ENCODE results near the gene BMPR2.
"Not testable (repeated sequence)": the region's sequence is repeated elsewhere in the genome, so short reads cannot be mapped to it uniquely, and the experiment has no call there.

The BMPR2 gene

DNA sequence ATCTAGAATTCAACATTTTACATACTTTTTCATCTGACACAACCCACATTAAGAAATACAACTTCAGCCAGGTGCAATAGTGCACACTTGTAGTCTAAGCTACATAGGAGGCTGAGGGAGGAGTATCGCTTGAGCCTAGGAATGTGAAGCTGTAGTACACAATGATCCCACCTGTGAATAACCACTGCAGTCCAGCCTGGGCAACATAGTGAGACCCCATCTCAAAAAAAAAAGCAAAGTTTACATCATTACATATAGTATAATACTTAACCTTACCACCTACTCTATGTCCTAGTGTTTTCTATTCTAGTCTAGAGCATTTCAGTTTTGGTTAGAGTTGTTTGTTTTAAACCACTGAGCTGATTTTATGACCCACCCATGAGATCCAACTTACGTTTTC lies 172.1 kb downstream of the BMPR2 start:
- TF ChIP-seq, protein P1, sequence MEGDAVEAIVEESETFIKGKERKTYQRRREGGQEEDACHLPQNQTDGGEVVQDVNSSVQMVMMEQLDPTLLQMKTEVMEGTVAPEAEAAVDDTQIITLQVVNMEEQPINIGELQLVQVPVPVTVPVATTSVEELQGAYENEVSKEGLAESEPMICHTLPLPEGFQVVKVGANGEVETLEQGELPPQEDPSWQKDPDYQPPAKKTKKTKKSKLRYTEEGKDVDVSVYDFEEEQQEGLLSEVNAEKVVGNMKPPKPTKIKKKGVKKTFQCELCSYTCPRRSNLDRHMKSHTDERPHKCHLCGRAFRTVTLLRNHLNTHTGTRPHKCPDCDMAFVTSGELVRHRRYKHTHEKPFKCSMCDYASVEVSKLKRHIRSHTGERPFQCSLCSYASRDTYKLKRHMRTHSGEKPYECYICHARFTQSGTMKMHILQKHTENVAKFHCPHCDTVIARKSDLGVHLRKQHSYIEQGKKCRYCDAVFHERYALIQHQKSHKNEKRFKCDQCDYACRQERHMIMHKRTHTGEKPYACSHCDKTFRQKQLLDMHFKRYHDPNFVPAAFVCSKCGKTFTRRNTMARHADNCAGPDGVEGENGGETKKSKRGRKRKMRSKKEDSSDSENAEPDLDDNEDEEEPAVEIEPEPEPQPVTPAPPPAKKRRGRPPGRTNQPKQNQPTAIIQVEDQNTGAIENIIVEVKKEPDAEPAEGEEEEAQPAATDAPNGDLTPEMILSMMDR (IDR thresholded peaks at IDR 0.05; ENCODE audit: low read depth, low read length, poor library complexity, severe bottlenecking), result no peak
- no peak for TF ChIP-seq EZH2phosphoT487 (IDR thresholded peaks at IDR 0.05; ENCODE audit: borderline replicate concordance, low read length)
- Histone ChIP-seq H3K27me3 (ENCODE audit: control insufficient read depth, low read length) (no peaks in the 10 kb centered on the region), H3K9me3 (ENCODE audit: control insufficient read depth, insufficient read depth, low read length) (no peaks in the 10 kb centered on the region), H3K4me1 (ENCODE audit: control insufficient read depth, low read length) (no peaks in the 10 kb centered on the region), H3K9me2 (replicated peaks; ENCODE audit: control insufficient read depth, low read length) (no peaks in the 10 kb centered on the region), H3K79me2 (ENCODE audit: control insufficient read depth, low read length) (no peaks in the 10 kb centered on the region), H3K27ac (ENCODE audit: low read depth, low read length) (no peak overlapping the region), H3F3A (ENCODE audit: control insufficient read depth, insufficient read depth) (0 out of 2 replicates have a peak, but pooled peaks cover 4% of the 10 kb centered on the region), H3K4me3 (ENCODE audit: low read length) (no peak overlapping the region), H4K20me1 (ENCODE audit: control insufficient read depth, insufficient read depth, low read depth, low read length) (no peaks in the 10 kb centered on the region), H3K36me3 (ENCODE audit: control insufficient read depth, low read length) (no peaks in the 10 kb centered on the region), H3K4me2 (ENCODE audit: low read length) (no peak overlapping the region)

GRCh38 chr2:202551000-202551399 lies 174.9 kb downstream of the BMPR2 start:
- not testable (repeated sequence) for H3K9me3 ChIP-seq (ENCODE audit: control insufficient read depth, insufficient read depth, low read length)

DNA sequence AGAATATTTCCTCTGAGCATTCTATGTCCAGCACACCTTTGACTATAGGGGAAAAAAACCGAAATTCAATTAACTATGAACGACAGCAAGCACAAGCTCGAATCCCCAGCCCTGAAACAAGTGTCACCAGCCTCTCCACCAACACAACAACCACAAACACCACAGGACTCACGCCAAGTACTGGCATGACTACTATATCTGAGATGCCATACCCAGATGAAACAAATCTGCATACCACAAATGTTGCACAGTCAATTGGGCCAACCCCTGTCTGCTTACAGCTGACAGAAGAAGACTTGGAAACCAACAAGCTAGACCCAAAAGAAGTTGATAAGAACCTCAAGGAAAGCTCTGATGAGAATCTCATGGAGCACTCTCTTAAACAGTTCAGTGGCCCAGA lies 179.2 kb downstream of the BMPR2 start:
- TF ChIP-seq, protein P1 (IDR thresholded peaks at IDR 0.05; ENCODE audit: low read depth, low read length, poor library complexity, severe bottlenecking), result no peak
- no peak for TF ChIP-seq EZH2phosphoT487 (IDR thresholded peaks at IDR 0.05; ENCODE audit: borderline replicate concordance, low read length)
- Histone ChIP-seq H3K4me3 (ENCODE audit: low read length) (no peak overlapping the region), H3K36me3 (ENCODE audit: control insufficient read depth, low read length) (peaks cover 3% of the 10 kb centered on the region; the same call in 1 of the 2 replicates), H3F3A (ENCODE audit: control insufficient read depth, insufficient read depth) (no peaks in the 10 kb centered on the region), H3K27ac (ENCODE audit: low read depth, low read length) (no peak overlapping the region), H3K9me2 (replicated peaks; ENCODE audit: control insufficient read depth, low read length) (no peaks in the 10 kb centered on the region), H3K79me2 (ENCODE audit: control insufficient read depth, low read length) (no peaks in the 10 kb centered on the region), H3K4me2 (ENCODE audit: low read length) (no peak overlapping the region), H3K4me1 (ENCODE audit: control insufficient read depth, low read length) (no peaks in the 10 kb centered on the region), H3K27me3 (ENCODE audit: control insufficient read depth, low read length) (no peaks in the 10 kb centered on the region), H4K20me1 (ENCODE audit: control insufficient read depth, insufficient read depth, low read depth, low read length) (no peaks in the 10 kb centered on the region), H3K9me3 (ENCODE audit: control insufficient read depth, insufficient read depth, low read length) (no peaks in the 10 kb centered on the region)

More at GRCh38 chr2:202551000-202551399, 174.9 kb downstream of the BMPR2 start:
- not testable (repeated sequence) for H3K4me3 ChIP-seq (ENCODE audit: low read length); H3K4me1 ChIP-seq (ENCODE audit: control insufficient read depth, low read length); H3K79me2 ChIP-seq (ENCODE audit: control insufficient read depth, low read length); H3K27ac ChIP-seq (ENCODE audit: low read depth, low read length); H3F3A ChIP-seq (ENCODE audit: control insufficient read depth, insufficient read depth); H3K9me2 ChIP-seq (replicated peaks; ENCODE audit: control insufficient read depth, low read length); H3K36me3 ChIP-seq (ENCODE audit: control insufficient read depth, low read length); H4K20me1 ChIP-seq (ENCODE audit: control insufficient read depth, insufficient read depth, low read depth, low read length); H3K4me2 ChIP-seq (ENCODE audit: low read length); H3K27me3 ChIP-seq (ENCODE audit: control insufficient read depth, low read length)

GRCh38 chr2:202560200-202560599 lies 184.1 kb downstream of the BMPR2 start:
- H4K20me1 ChIP-seq (ENCODE audit: control insufficient read depth, insufficient read depth, low read depth, low read length), result no peaks in the 10 kb centered on the region
- no peaks in the 10 kb centered on the region for H3F3A ChIP-seq (ENCODE audit: control insufficient read depth, insufficient read depth)
- H3K27me3 ChIP-seq (ENCODE audit: control insufficient read depth, low read length), result no peaks in the 10 kb centered on the region
- no peaks in the 10 kb centered on the region for H3K9me3 ChIP-seq (ENCODE audit: control insufficient read depth, insufficient read depth, low read length)
- TF ChIP-seq EZH2phosphoT487 (IDR thresholded peaks at IDR 0.05; ENCODE audit: borderline replicate concordance, low read length), result no peak
- TF ChIP-seq, protein P1 (IDR thresholded peaks at IDR 0.05; ENCODE audit: low read depth, low read length, poor library complexity, severe bottlenecking), result no peak
- H3K4me1 ChIP-seq (ENCODE audit: control insufficient read depth, low read length), result no peaks in the 10 kb centered on the region
- no peak overlapping the region for H3K27ac ChIP-seq (ENCODE audit: low read depth, low read length)
- peaks cover 3% of the 10 kb centered on the region; the same call in 1 of the 2 replicates for H3K36me3 ChIP-seq (ENCODE audit: control insufficient read depth, low read length)
- no peaks in the 10 kb centered on the region for H3K79me2 ChIP-seq (ENCODE audit: control insufficient read depth, low read length)
- H3K4me2 ChIP-seq (ENCODE audit: low read length), result no peak overlapping the region
- H3K9me2 ChIP-seq (replicated peaks; ENCODE audit: control insufficient read depth, low read length), result no peaks in the 10 kb centered on the region
- no peak overlapping the region for H3K4me3 ChIP-seq (ENCODE audit: low read length)

All from DOHH2 (cell line).